Measurements from ENCODE around the gene IRAK1. TPM values are rescaled to one million over a fixed set of nuclear protein-coding genes. Genes with fewer than 3 reads are reported as not detected.
A peak's percentile ranks its signal among the peaks of the same experiment; 100 is the strongest.

The IRAK1 gene
- total and polyA plus RNA-seq, 9 of the 15 experiments (the other 6 are each of a cell fraction or from before 2014, with no cell fraction given): 11.6 to 261 (median 91.6) TPM

GRCh38 chrX:154064637-154065435, 45.1 kb upstream of the IRAK1 start:
- Histone ChIP-seq H2AFZ (ENCODE audit: low read depth, low read length) (no peak overlapping the region), H3K79me2 (ENCODE audit: control insufficient read depth, insufficient read depth, low read length) (peaks cover 92% of the 10 kb centered on the region), H3K4me1 (replicated peaks in 1 of 2; ENCODE audit: control insufficient read depth in 2 of 2, insufficient read depth in 2 of 2, low read length in 2 of 2) (peaks cover 10% of the 10 kb centered on the region in 2 experiments; a peak in 4 of 5 replicates), H3K4me3 (no peak overlapping the region), H3K9me3 (replicated peaks; ENCODE audit: control insufficient read depth, insufficient read depth, low read depth, low read length) (no peaks in the 10 kb centered on the region), H3K27me3 (ENCODE audit: control insufficient read depth in 2 of 2, insufficient read depth in 2 of 2, low read length in 2 of 2) (no peaks in the 10 kb centered on the region), H4K20me1 (replicated peaks; ENCODE audit: control insufficient read depth, insufficient read depth, low read length) (peaks cover 29% of the 10 kb centered on the region), H3K4me2 (ENCODE audit: insufficient read depth, low read length) (no peak overlapping the region), H3K9ac (ENCODE audit: insufficient read depth in 1 of 2, low read depth in 2 of 2, low read length in 2 of 2) (peak overlapping the region in 1 of 2 experiments; percentile 58; a peak in 1 of 4 replicates), H3K9me1 (ENCODE audit: control insufficient read depth, insufficient read depth, low read length) (no peaks in the 10 kb centered on the region), H3K27ac (ENCODE audit: extremely low read depth, low read depth, low read length) (peak overlapping the region; percentile 24; the same call in 1 of the 3 replicates), H3K36me3 (ENCODE audit: control insufficient read depth, insufficient read depth, low read length) (peaks cover 23% of the 10 kb centered on the region)
- ChIA-PET CTCF (ENCODE audit: low intra/inter-chr PET ratio) (no interaction called here), POLR2A (interaction anchor here (0.6 to 1.9 kb wide), 2 partner anchors 12 to 138 kb away, joined by 4 read pairs; no protein-coding TSS in a partner anchor)
- DNase-seq (ENCODE audit: extremely low read depth in 1 of 4, low spot score in 3 of 4): no peak
- no peak for FAIRE-seq
- intact Hi-C loops (cut with micrococcal nuclease): no loop called here
- no TSS peak for BruUV-seq (replicated peaks)
- ATAC-seq: no peak; the same call in 2 of the 3 replicates
- no peak for TF ChIP-seq ZNF24 (IDR thresholded peaks at IDR 0.05)
- TF ChIP-seq ARID3B (CRISPR knock-in tag; IDR thresholded peaks at IDR 0.05; ENCODE audit: borderline replicate concordance): no peak
- peak; percentile 42; the same call in 1 of the 2 replicates for TF ChIP-seq C11orf30 (IDR thresholded peaks at IDR 0.05; ENCODE audit: low read depth)
- TF ChIP-seq REST (IDR thresholded peaks at IDR 0.05; ENCODE audit: borderline replicate concordance): peak; percentile 55
- TF ChIP-seq REST (CRISPR knock-in tag; IDR thresholded peaks at IDR 0.05; ENCODE audit: low read depth): no peak
- no peak for TF ChIP-seq SNRNP70 (optimal IDR thresholded peaks at IDR 0.05; ENCODE audit: low read depth, low read length)
- TF ChIP-seq ZNF764 (CRISPR knock-in tag; IDR thresholded peaks at IDR 0.05; ENCODE audit: low read depth): no peak
- peak; percentile 41 for TF ChIP-seq ZNF316 (IDR thresholded peaks at IDR 0.05)
- in situ Hi-C loops (cut with MboI): no loop called here
- 73% methylated on average over 6 of the region's 9 CpGs for WGBS (ENCODE audit: insufficient coverage, low coverage, missing lambda C conversion rate)
